ENCODE results near the gene COX6A2. TPM values are rescaled to one million over a fixed set of nuclear protein-coding genes. Genes with fewer than 3 reads are reported as not detected.

COX6A2 gene
- total RNA-seq, 1 experiment from 2014 or later, result not detected

- H2BK20ac ChIP-seq (ENCODE audit: low read depth, low read length, poor library complexity, severe bottlenecking), result no peak overlapping the region
- Mint-ChIP-seq H3K4me1 (no peaks in the 10 kb centered on the region), H3K27ac (no peak overlapping the region), H3K9me3 (peaks cover 0 to 3% of the 10 kb centered on the region in 2 experiments; a peak in 1 of 5 replicates), H3K36me3 (ENCODE audit: insufficient read depth in 1 of 3, low read depth in 3 of 3) (peaks cover 0 to 4% (median 0%) of the 10 kb centered on the region in 3 experiments; a peak in 2 of 7 replicates), H3K4me3 (no peak overlapping the region), H3K27me3 (ENCODE audit: low read depth) (peaks cover 14% of the 10 kb centered on the region)
- no peak overlapping the region for H4K91ac ChIP-seq (ENCODE audit: insufficient read length, low read depth, low read length)
- no peaks in the 10 kb centered on the region for H3K79me1 ChIP-seq (ENCODE audit: insufficient read depth, low read depth, low read length, poor library complexity, severe bottlenecking)
- H3K27ac ChIP-seq (ENCODE audit: insufficient read length, low read depth, low read length), result no peak overlapping the region
- no peak overlapping the region for H3K56ac ChIP-seq (ENCODE audit: insufficient read length, low read depth, low read length)
- no peaks in the 10 kb centered on the region for H3K23me2 ChIP-seq (ENCODE audit: insufficient read length, low read depth, low read length, poor library complexity, severe bottlenecking)
- no peak overlapping the region for H3K9ac ChIP-seq (ENCODE audit: extremely low read depth, insufficient read length, low read length)
- H3K18ac ChIP-seq (ENCODE audit: insufficient read length, low read depth, low read length), result no peak overlapping the region
- no peaks in the 10 kb centered on the region for H3K27me3 ChIP-seq (ENCODE audit: insufficient read depth, low read length)
- no peak overlapping the region for H3K14ac ChIP-seq (ENCODE audit: insufficient read depth, low read length)
- no peak overlapping the region for H2AK5ac ChIP-seq (ENCODE audit: insufficient read length, low read length)
- no peak overlapping the region for H3T11ph ChIP-seq (ENCODE audit: low read length)
- DNase-seq, result no peak
- H4K5ac ChIP-seq (ENCODE audit: insufficient read length, low read depth, low read length), result no peak overlapping the region
- H2BK12ac ChIP-seq (ENCODE audit: insufficient read length, low read depth, low read length), result no peak overlapping the region
- H3K4me2 ChIP-seq (ENCODE audit: insufficient read depth, insufficient read length, low read length), result no peak overlapping the region
- no peaks in the 10 kb centered on the region for H3K4me1 ChIP-seq (ENCODE audit: insufficient read depth, low read length)
- no peak overlapping the region for H3K23ac ChIP-seq (ENCODE audit: insufficient read length, low read depth, low read length)
- no peak overlapping the region for H3K4ac ChIP-seq (ENCODE audit: low read depth, low read length)
- TF ChIP-seq CTCF (conservative IDR thresholded peaks at IDR 0.05), result no peak
- no peaks in the 10 kb centered on the region for H4K20me1 ChIP-seq (ENCODE audit: control insufficient read depth, insufficient read depth, insufficient read length)
- H2BK5ac ChIP-seq (ENCODE audit: insufficient read length, low read length), result no peak overlapping the region
- no peak overlapping the region for H2BK15ac ChIP-seq (ENCODE audit: low read depth, low read length)
- no peak overlapping the region for H4K8ac ChIP-seq (replicated peaks; ENCODE audit: insufficient read length, low read depth, low read length)
- H3K79me2 ChIP-seq (ENCODE audit: insufficient read depth, low read length), result no peaks in the 10 kb centered on the region
- no peak overlapping the region for H2BK120ac ChIP-seq (ENCODE audit: low read depth, low read length, poor library complexity, severe bottlenecking)
- H2AFZ ChIP-seq (ENCODE audit: low read length), result no peak overlapping the region
- WGBS (ENCODE audit: extremely low coverage, insufficient read length, low lambda C conversion rate), result no CpG with 5 or more reads among the region's 21 CpGs
- no peaks in the 10 kb centered on the region for H3K9me3 ChIP-seq (ENCODE audit: control insufficient read depth, low read depth, low read length)
These were observed 24.4 kb downstream of the COX6A2 start for GRCh38 chr16:31403590-31404352.

All from H9 (cell line).